Right renal pelvis (tissue), 4 donors: ENCODE measurements around the gene TOMM20. TPM values are rescaled to one million over a fixed set of nuclear protein-coding genes. Genes with fewer than 3 reads are reported as not detected.
"Not testable (repeated sequence)": the region's sequence is repeated elsewhere in the genome, so short reads cannot be mapped to it uniquely, and the experiment has no call there.

Experiments
- DNase-seq, 4 donors: peaks; one replicate each; pipeline ENCODE4 v3.0.0-alpha.2; 2013; ENCODE audit warnings: low read depth in 4 of 4, low spot score in 3 of 4, missing footprints in 1 of 4
- polyA plus RNA-seq, 4 donors: library from polyadenylated mRNA; unstranded; fragments of 120-200 nt; gene quantifications; one replicate each; pipeline ENCODE4 v1.2.1, GENCODE V29; 2013; ENCODE audit not compliant: insufficient read length in 4 of 4

The TOMM20 gene
- polyA plus RNA-seq, 4 donors = 215 to 232 (median 225) TPM

DNA sequence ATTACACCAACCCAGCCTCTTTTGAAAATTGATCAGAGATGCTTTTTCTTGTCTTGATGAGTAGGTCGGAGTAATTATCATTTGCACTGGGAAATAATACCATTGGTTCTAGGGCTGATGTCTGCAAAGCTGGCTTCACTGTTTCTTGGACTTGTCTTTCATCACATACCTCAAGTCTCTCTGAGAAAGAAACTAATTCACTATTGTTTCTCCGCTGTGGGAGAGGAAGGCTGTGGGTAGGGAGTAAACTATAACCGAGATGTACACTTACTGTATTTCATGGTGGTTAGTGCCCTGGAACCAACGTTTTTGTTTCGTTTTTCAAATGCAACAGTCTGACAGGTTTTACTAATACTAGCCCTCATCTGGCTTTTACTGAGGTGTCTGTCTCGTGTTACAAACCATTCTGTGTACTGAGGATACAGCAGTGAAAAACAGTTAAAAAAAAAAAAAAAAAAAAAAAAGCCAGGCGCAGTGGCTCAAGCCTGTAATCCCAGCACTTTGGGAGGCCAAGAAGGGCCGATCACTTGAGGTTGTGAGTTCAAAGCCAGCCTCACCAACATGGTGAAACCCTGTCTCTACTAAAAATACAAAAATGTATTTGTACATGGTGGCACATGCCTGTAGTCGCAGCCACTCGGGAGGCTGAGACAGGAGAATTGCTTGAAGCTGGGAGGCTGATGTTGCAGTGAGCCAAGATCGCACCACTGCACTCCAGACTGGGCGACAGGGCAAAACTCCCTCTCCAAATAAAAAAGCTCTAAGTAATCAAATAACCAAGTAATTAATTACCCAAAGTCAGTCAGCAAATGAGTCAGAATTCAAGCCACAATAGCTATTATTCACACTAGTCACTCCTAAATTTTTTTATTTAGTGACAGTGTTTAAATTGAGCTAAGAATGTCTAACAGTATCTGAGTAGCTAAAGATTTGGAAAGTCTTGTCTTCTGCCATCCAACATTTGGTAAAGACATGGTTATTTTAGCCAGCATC, 23.3 kb downstream of the TOMM20 start:
- DNase-seq = no peak

GRCh38 chr1:235102993-235103411, 25.6 kb downstream of the TOMM20 start:
- no peak for DNase-seq

- DNase-seq = no peak
Observed at GRCh38 chr1:235102259-235102582, 26.4 kb downstream of the TOMM20 start.

DNA sequence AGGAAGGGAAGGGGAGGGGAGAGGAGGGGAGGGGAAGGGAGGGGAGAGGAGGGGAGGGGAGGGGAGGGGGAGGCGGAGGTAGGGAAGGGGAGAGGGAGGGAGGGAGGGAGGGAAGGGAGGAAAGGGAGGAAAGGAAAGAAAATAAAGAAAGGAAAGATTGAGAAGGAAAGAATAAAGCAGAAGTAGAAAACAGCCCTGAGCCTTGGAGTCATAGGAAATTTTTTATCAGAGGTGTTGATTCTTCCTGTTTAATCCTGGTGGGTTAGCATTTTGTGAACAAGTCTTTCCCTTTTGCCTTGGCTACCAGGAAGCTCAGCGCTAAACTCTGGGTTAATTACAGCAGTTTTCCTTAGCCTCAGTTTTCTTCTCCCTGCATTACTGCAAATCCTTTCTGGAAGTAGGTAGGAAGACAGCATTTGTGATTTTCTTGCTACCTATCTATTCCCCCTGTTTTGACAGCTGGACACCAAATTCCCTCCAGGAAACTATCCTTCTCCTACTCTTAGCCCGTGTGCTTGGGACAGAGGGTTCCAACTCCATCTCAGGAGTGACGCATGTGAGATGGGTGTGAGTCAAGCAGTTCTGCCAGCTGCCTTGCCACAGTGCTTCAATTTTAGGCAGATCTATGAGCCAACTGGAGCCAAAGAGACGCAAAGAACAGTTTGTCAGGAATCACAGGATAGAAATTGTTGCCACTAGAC, 26.9 kb downstream of the TOMM20 start:
- no peak for DNase-seq

GRCh38 chr1:235100194-235100772, 28.4 kb downstream of the TOMM20 start:
- DNase-seq = no peak

DNA sequence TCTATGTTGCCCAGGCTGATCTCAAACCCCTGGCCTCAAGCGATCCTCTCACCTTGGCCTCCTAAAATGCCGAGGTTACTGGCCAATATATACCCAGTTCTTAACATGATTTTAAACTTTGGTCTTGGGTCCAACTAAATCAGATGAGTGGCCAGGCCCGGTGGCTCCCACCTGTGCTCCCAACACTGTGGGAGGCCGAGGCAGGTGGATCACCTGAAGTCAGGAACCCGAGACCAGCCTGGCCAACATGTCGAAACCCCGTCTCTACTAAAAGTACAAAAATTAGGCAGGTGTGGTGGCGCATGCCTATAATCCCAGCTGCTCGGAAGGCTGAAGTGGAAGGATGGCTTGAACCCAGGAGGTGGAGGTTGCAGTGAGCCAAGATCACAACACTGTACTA, 29.6 kb downstream of the TOMM20 start:
- no peak for DNase-seq

- no peak for DNase-seq
Observed at GRCh38 chr1:235098547-235098946, 30.1 kb downstream of the TOMM20 start.

DNA sequence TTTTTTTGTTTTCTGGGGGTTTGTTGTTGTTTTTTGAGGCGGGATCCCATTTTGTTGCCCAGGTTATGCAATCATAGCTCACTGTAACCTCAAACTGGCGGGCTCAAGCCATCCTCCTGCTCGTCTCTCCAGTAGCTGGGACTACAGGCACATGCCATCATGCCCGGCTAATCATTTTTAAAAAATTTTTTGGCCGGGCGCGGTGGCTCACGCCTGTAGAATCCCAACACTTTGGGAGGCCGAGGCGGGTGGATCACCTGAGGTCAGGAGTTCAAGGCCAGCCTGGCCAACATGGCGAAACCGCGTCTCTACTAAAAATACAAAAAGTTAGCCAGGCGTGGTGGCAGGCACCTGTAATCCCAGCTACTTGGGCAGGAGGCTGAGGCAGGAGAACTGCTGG, 31.1 kb downstream of the TOMM20 start:
- DNase-seq = not testable (repeated sequence)

DNA sequence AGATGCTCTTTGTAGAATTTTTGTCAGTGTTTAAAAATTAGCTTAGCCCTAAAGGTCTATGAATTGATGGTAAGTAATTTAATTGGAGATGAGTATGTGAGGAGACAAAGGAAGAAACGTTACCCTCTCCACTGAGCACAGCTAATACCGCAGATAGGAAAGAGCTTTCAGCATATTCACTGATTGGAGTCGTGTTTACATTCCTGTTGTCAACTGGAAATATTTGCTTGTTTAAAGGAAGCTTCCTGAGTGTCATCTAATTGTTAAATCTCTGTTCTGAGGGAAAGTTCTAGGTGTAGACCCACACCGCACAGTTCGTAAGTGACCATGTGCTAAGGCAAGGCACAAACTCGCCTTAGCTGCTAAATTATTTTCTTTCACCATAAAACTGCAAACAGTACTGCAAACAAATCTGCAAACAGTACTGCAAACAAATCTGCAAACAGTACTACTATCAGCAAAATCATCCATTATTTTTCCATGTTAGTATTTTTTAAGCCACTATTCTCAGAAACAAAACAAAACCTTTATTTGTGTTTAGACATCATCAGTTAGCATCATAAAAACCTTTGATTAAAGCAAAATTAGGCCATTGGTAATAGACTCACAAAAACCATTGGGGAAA, 32.6 kb downstream of the TOMM20 start:
- DNase-seq = no peak

GRCh38 chr1:235093696-235094592, 34.7 kb downstream of the TOMM20 start:
- no peak for DNase-seq

DNA sequence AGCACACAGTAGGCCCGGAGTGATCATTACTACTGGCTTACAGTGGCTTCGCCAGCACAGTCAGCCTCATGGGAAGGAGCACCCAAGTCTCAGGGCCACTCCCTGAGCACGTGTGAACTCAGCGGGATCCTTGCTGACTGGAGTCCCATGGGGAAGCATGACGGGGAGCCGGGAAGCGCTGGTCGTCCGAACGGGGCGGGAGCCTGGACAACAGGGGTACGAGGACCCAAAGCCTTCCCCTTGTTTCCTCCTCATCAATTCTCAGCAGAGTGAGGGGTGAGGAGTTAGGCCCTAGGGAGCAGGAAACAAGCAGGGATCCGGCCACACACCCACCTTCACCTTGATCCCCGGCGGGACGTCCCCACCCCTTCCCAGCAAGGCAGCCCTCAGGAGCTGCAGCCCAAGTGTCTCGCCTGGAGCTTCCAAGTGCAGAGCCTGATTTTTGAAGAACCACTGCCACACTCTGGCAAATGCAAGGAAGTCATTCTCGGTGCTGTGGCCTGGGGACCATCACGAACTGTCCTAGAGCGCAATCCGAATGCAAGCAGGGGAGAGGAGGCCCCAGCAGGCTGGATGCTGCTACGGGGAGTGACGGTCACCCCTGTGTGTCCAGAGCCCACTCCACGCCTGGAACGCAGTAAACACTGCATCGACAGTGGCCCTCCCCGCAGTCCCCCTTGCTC, 35.5 kb downstream of the TOMM20 start:
- no peak for DNase-seq

DNA sequence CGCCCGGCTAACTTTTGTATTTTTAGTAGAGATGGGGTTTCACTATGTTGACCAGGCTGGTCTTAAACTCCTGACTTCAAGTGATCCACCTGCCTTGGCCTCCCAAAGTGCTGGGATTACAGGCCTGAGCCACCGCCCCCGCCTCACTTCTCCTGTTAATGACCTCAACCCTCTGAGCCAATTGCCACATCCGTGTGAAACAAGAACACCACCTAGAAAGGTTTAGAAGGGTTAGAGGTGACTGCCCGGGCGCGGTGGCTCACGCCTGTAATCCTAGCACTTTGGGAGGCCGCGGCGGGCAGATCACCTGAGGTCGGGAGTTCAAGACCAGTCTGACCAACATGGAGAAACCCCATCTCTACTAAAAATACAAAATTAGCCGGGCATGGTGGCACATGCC, 36.2 kb downstream of the TOMM20 start:
- not testable (repeated sequence) for DNase-seq

GRCh38 chr1:235092045-235092406, 36.6 kb downstream of the TOMM20 start:
- DNase-seq = not testable (repeated sequence)

DNA sequence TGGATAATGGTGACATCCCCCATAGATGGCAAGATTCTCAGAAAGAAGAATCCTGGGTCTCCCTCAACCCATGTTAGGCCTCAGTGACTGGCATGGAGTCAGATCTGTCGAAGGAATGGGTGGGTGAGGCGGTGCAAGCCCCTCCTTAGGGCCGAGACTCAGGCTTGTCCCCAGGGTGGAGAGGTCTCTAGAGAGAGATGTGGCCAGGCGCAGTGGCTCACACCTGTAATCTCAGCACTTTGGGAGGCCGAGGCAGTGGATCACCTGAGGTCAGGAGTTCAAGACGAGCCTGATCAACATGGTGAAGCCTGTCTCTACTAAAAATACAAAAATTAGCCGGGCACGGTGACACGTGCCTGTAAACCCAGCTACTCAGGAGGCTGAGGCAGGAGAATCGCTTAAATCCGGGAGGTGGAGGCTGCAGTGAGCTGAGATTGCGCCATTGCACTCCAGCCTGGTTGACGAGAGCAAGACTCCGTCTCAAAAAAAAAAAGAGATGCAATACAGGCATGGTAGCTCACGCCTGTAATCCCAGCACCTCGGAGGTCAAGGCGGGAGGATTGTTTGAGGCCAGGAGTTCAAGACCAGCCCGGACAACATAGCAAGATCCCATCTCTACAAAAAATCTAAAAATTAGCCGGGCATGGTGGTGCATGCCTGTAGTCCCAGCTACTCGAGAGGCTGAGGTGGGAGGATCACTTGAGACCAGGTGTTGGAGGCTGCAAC, 37.2 kb downstream of the TOMM20 start:
- not testable (repeated sequence) for DNase-seq

GRCh38 chr1:235090406-235091069, 38.1 kb downstream of the TOMM20 start:
- DNase-seq = no peak

DNA sequence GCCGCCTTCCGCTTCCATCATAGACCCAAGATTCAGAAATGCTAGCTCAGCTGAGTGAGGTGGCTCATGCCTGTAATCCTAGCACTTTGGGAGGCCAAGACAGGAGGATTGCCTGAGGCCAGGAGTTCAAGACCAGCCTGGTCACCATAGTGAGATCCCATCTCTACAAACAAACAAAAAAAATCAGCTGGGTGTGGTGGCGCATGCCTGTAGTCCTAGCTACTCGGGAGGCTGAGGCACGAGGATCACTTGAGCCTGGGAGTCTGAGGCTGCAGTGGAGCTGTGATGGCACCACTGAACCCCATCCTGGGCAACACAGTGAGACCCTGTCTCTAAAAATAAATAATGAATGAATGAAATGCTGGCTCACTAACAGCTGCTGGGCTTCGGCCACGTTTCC, 39.7 kb downstream of the TOMM20 start:
- DNase-seq = no peak

DNA sequence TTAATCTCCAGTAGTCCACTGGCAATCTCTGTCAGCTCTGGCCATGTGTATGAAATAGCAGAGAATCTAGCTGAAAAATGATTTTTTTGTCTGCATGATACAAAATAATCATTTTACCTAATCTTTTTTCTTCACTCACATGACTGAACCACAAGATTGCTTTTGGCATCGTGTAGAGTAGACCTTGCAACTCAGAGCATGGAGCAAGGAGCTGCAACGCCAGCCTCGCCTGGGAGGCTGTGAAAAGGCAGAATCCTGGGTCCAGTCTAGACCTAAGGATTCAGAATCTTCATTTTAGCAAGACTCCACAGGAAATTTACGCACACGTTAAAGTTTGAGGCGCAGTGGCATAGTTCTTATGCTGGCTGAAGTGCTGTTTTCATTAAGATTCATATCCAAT, 40.2 kb downstream of the TOMM20 start:
- no peak for DNase-seq

GRCh38 chr1:235087906-235088305, 40.7 kb downstream of the TOMM20 start:
- DNase-seq = no peak
